WTC11 (cell line): ENCODE data around the gene FDXACB1. TPM values are rescaled to one million over a fixed set of nuclear protein-coding genes. Genes with fewer than 3 reads are reported as not detected.

ENCODE experiments used
- ATAC-seq: fragments of 200-7000 bp; cut with Tn5 transposase; 2 replicates; pipeline ENCODE4 v1.10.0; 2021; ENCODE audit warnings: mild to moderate bottlenecking, moderate library complexity
- CTCF ChIA-PET: fragments of 300-600 bp; sonication (Branson Sonifier 250); formaldehyde crosslinking; loops from one replicate; lab custom pipeline; 2021; ENCODE audit warnings: antibody characterized with exemption; lab: Charles Lee
- POLR2A ChIA-PET: fragments of 350-600 bp; sonication (Branson Sonifier 250); formaldehyde crosslinking; loops from one replicate; lab custom pipeline; 2021; ENCODE audit warnings: antibody characterized with exemption; lab: Charles Lee
- DNase-seq: peaks from one replicate; pipeline ENCODE4 v3.0.0; 2021; ENCODE audit warnings: low spot score
- H3K27ac Mint-ChIP-seq: 2 replicates; pipeline ENCODE4 v1.8.0; 2021; ENCODE audit warnings: mixed read lengths
- H3K27me3 Mint-ChIP-seq: 2 replicates; pipeline ENCODE4 v1.8.0; 2021; ENCODE audit warnings: low read depth, mild to moderate bottlenecking, moderate library complexity, mixed read lengths
- H3K36me3 Mint-ChIP-seq: 2 replicates; pipeline ENCODE4 v1.8.0; 2021; ENCODE audit warnings: mixed read lengths
- H3K4me1 Mint-ChIP-seq: 2 replicates; pipeline ENCODE4 v1.8.0; 2022; ENCODE audit warnings: mixed read lengths
- H3K4me3 Mint-ChIP-seq: 2 replicates; pipeline ENCODE4 v1.8.0; 2021; ENCODE audit warnings: mild to moderate bottlenecking, moderate library complexity, mixed read lengths
- H3K9me3 Mint-ChIP-seq: 2 replicates; pipeline ENCODE4 v1.8.0; 2021; ENCODE audit warnings: mixed read lengths
- CBFB ChIP-seq: sonication (generic); formaldehyde crosslinking; IDR thresholded peaks from 2 replicates; pipeline ENCODE4 v1.8.1; 2022; ENCODE audit warnings: mild to moderate bottlenecking, low read depth, missing genetic modification reagents
- ELF4 ChIP-seq: sonication (generic); formaldehyde crosslinking; IDR thresholded peaks from 2 replicates; pipeline ENCODE4 v1.8.1; 2022; ENCODE audit warnings: low read depth, mild to moderate bottlenecking, moderate library complexity, missing genetic modification reagents
- MXD4 ChIP-seq: fragments of 250-450 bp; sonication (Bioruptor Pico); IDR thresholded peaks from 2 replicates; pipeline ENCODE4 v1.8.0; 2021; ENCODE audit warnings: mild to moderate bottlenecking, moderate library complexity, borderline replicate concordance
- MYBL2 ChIP-seq: sonication (generic); formaldehyde crosslinking; IDR thresholded peaks from 2 replicates; pipeline ENCODE4 v1.8.1; 2023; ENCODE audit warnings: mild to moderate bottlenecking, moderate library complexity, missing genetic modification reagents
- PRRX2 ChIP-seq: fragments of 250-450 bp; sonication (Bioruptor Pico); IDR thresholded peaks from 2 replicates; pipeline ENCODE4 v1.8.0; 2021; ENCODE audit warnings: mild to moderate bottlenecking
- RORB ChIP-seq: fragments of 250-450 bp; sonication (Bioruptor Pico); IDR thresholded peaks from 2 replicates; pipeline ENCODE4 v1.9.0; 2021; ENCODE audit warnings: mild to moderate bottlenecking
- SP1 ChIP-seq: sonication (generic); formaldehyde crosslinking; conservative IDR thresholded peaks from 2 replicates; pipeline ENCODE4 v1.8.1; 2022; ENCODE audit warnings: missing genetic modification reagents
- TEAD4 ChIP-seq: sonication (generic); formaldehyde crosslinking; IDR thresholded peaks from 2 replicates; pipeline ENCODE4 v1.8.0; 2022; ENCODE audit warnings: mild to moderate bottlenecking, missing genetic modification reagents
- ZNF121 ChIP-seq: sonication (generic); formaldehyde crosslinking; IDR thresholded peaks from 2 replicates; pipeline ENCODE4 v1.8.0; 2023; ENCODE audit warnings: missing genetic modification reagents
- ZNF396 ChIP-seq: fragments of 250-450 bp; sonication (Bioruptor Pico); IDR thresholded peaks from 2 replicates; pipeline ENCODE4 v1.8.0; 2021; ENCODE audit warnings: mild to moderate bottlenecking, moderate library complexity, borderline replicate concordance
- total RNA-seq: library from RNA; stranded (reverse); gene quantifications from 3 replicates; pipeline ENCODE4 v1.2.3, GENCODE V29; 2021
- TF ChIP-seq, protein P1 (sequence below): sonication (generic); formaldehyde crosslinking; IDR thresholded peaks from 2 replicates; pipeline ENCODE4 v1.8.0; 2022; ENCODE audit warnings: mild to moderate bottlenecking, missing genetic modification reagents
- TF ChIP-seq, protein P2 (sequence below): fragments of 250-450 bp; sonication (Bioruptor Pico); conservative IDR thresholded peaks from 2 replicates; pipeline ENCODE4 v1.9.0; 2021; ENCODE audit warnings: mild to moderate bottlenecking
- TF ChIP-seq, protein P3 (sequence below): sonication (generic); formaldehyde crosslinking; IDR thresholded peaks from 2 replicates; pipeline ENCODE4 v1.8.1; 2022; ENCODE audit warnings: low read depth, missing genetic modification reagents, borderline replicate concordance
- TF ChIP-seq, protein P4 (sequence below): fragments of 250-450 bp; sonication (Bioruptor Pico); IDR thresholded peaks from 2 replicates; pipeline ENCODE4 v1.8.0; 2021; ENCODE audit warnings: mild to moderate bottlenecking
- TF ChIP-seq, protein P5 (sequence below): sonication (generic); formaldehyde crosslinking; IDR thresholded peaks from 2 replicates; pipeline ENCODE4 v1.8.0; 2022; ENCODE audit warnings: missing genetic modification reagents
- TF ChIP-seq, protein P6 (sequence below): fragments of 250-450 bp; sonication (Bioruptor Pico); IDR thresholded peaks from 2 replicates; pipeline ENCODE4 v1.9.0; 2021; ENCODE audit warnings: mild to moderate bottlenecking, borderline replicate concordance
- TF ChIP-seq, protein P7 (sequence below): fragments of 250-450 bp; sonication (Bioruptor Pico); IDR thresholded peaks from 2 replicates; pipeline ENCODE4 v2.1.2; 2022; ENCODE audit warnings: mild to moderate bottlenecking, moderate library complexity

Gene FDXACB1
- total RNA-seq, 1 experiment from 2014 or later, result 2.5 TPM

DNA sequence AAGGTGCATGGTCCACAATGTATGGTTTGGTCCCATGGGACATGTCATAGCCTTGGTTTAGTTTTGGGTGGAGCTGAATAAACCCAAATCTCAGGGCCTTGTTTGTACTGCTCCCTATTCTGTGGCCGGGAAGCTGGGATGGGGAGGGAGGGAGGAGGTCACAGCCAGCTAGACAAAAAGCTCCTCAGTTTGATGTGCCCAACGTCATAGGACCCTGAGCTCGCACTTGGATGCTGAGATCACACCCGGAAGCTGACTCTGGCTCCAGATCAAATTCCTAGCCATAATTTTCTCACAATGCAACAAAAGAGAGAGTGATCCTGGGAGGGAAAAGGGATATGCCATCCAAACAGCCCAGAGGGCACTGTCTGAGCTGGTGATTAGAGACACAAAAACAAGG, 35.0 kb upstream of the FDXACB1 start:
- Mint-ChIP-seq H3K4me1 (peaks cover 58% of the 10 kb centered on the region), H3K9me3 (no peaks in the 10 kb centered on the region), H3K4me3 (no peak overlapping the region), H3K36me3 (no peaks in the 10 kb centered on the region; the same call in 1 of the 2 replicates), H3K27ac (no peak overlapping the region), H3K27me3 (no peaks in the 10 kb centered on the region; the same call in 1 of the 2 replicates)
- POLR2A ChIA-PET, result no interaction called here
- ATAC-seq (no peak), DNase-seq (no peak)
- CTCF ChIA-PET, result interaction anchor here (0.9 to 1.4 kb wide), 3 partner anchors 43 to 69 kb away, joined by 3 read pairs; partner anchors contain the start of gene ALG9
- no peak for TF ChIP-seq CBFB (CRISPR knock-in tag)
- TF ChIP-seq RORB (CRISPR knock-in tag), result no peak
- TF ChIP-seq ELF4 (CRISPR knock-in tag), result no peak
- TF ChIP-seq, protein P1, sequence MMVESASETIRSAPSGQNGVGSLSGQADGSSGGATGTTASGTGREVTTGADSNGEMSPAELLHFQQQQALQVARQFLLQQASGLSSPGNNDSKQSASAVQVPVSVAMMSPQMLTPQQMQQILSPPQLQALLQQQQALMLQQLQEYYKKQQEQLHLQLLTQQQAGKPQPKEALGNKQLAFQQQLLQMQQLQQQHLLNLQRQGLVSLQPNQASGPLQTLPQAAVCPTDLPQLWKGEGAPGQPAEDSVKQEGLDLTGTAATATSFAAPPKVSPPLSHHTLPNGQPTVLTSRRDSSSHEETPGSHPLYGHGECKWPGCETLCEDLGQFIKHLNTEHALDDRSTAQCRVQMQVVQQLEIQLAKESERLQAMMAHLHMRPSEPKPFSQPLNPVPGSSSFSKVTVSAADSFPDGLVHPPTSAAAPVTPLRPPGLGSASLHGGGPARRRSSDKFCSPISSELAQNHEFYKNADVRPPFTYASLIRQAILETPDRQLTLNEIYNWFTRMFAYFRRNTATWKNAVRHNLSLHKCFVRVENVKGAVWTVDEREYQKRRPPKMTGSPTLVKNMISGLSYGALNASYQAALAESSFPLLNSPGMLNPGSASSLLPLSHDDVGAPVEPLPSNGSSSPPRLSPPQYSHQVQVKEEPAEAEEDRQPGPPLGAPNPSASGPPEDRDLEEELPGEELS, result no peak
- TF ChIP-seq, protein P2, sequence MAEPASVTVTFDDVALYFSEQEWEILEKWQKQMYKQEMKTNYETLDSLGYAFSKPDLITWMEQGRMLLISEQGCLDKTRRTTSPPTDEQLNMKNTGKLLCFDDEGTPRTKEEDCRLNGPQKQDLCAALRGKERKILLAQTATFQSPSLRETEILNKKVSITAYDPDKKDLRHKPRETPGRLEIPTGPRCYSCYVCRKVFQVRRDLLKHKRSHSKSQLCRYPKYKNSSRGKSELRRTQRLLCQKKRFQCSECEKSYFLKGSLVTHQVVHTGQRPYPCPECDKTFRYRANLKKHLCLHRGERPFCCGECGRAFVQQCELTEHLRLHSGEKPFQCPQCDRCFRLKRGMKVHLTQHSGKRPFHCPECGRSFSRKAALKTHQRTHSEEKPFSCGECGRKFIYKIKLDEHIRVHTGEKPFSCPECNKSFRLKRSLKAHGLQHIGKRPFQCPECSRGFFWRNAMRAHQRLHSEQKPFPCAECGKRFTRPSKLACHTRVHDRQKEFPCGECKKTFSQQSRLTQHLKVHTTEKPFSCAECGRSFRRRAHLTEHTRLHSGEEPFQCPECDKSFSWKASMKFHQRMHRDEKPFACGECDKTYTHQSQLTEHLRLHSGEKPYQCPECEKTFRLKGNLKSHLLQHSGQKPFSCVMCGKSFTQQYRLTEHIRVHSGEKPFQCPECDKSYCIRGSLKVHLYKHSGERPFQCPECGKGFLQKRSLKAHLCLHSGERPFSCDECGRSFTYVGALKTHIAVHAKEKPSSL, result no peak
- no peak for TF ChIP-seq PRRX2
- no peak for TF ChIP-seq SP1 (CRISPR knock-in tag)
- TF ChIP-seq MYBL2, result no peak
- TF ChIP-seq TEAD4 (CRISPR knock-in tag), result no peak
- TF ChIP-seq MXD4 (CRISPR knock-in tag), result no peak
- TF ChIP-seq, protein P3, sequence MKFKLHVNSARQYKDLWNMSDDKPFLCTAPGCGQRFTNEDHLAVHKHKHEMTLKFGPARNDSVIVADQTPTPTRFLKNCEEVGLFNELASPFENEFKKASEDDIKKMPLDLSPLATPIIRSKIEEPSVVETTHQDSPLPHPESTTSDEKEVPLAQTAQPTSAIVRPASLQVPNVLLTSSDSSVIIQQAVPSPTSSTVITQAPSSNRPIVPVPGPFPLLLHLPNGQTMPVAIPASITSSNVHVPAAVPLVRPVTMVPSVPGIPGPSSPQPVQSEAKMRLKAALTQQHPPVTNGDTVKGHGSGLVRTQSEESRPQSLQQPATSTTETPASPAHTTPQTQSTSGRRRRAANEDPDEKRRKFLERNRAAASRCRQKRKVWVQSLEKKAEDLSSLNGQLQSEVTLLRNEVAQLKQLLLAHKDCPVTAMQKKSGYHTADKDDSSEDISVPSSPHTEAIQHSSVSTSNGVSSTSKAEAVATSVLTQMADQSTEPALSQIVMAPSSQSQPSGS (CRISPR knock-in tag), result no peak

DNA sequence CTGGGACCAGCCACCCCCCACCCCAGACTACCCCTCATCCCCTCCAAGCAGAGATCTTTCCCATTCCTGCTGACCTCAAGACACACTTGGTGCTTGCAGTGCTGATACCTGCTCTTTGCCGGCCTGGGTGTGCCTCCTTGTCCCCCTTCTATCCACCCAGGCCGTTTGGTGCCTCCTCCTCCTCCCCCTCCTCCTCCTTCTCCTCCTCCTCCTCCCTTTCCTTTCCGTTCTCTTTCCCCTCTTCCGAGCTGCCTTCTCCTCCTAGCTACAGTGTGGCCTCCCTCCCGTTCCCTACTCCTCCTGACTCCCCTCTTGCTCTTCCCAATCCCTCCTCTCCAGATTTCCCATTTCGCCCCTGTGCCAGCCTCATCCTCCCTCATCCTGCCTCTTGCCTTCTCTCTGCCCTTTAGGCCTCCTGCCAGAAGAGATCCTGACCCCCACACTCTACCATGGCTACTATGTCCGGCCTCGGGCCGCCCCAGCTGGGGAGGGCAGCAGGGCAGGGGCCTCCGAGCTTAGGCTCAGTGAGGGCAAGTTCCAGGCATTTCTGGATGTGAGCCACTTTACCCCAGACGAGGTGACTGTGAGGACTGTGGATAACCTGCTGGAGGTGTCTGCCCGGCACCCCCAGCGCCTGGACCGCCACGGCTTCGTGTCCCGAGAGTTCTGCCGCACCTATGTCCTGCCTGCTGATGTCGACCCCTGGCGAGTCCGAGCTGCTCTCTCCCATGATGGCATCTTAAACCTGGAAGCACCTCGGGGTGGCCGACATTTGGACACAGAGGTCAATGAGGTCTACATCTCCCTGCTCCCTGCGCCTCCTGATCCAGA, 34.3 kb upstream of the FDXACB1 start:
- no peak overlapping the region for H3K27ac Mint-ChIP-seq
- DNase-seq (no peak), ATAC-seq (no peak)
- no peaks in the 10 kb centered on the region for H3K36me3 Mint-ChIP-seq
- H3K4me3 Mint-ChIP-seq, result no peak overlapping the region
- ChIA-PET CTCF (interaction anchor here (1.1 to 1.4 kb wide), 2 partner anchors 42 to 70 kb away, joined by 3 read pairs; partner anchors contain the start of gene ALG9), POLR2A (no interaction called here)
- H3K27me3 Mint-ChIP-seq, result no peaks in the 10 kb centered on the region; the same call in 1 of the 2 replicates
- H3K4me1 Mint-ChIP-seq, result peaks cover 51% of the 10 kb centered on the region
- no peaks in the 10 kb centered on the region for H3K9me3 Mint-ChIP-seq
- TF ChIP-seq, protein P4, sequence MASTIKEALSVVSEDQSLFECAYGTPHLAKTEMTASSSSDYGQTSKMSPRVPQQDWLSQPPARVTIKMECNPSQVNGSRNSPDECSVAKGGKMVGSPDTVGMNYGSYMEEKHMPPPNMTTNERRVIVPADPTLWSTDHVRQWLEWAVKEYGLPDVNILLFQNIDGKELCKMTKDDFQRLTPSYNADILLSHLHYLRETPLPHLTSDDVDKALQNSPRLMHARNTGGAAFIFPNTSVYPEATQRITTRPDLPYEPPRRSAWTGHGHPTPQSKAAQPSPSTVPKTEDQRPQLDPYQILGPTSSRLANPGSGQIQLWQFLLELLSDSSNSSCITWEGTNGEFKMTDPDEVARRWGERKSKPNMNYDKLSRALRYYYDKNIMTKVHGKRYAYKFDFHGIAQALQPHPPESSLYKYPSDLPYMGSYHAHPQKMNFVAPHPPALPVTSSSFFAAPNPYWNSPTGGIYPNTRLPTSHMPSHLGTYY, result no peak
- TF ChIP-seq ZNF396 (CRISPR knock-in tag), result no peak
- TF ChIP-seq ZNF121 (CRISPR knock-in tag), result no peak
- TF ChIP-seq, protein P5, sequence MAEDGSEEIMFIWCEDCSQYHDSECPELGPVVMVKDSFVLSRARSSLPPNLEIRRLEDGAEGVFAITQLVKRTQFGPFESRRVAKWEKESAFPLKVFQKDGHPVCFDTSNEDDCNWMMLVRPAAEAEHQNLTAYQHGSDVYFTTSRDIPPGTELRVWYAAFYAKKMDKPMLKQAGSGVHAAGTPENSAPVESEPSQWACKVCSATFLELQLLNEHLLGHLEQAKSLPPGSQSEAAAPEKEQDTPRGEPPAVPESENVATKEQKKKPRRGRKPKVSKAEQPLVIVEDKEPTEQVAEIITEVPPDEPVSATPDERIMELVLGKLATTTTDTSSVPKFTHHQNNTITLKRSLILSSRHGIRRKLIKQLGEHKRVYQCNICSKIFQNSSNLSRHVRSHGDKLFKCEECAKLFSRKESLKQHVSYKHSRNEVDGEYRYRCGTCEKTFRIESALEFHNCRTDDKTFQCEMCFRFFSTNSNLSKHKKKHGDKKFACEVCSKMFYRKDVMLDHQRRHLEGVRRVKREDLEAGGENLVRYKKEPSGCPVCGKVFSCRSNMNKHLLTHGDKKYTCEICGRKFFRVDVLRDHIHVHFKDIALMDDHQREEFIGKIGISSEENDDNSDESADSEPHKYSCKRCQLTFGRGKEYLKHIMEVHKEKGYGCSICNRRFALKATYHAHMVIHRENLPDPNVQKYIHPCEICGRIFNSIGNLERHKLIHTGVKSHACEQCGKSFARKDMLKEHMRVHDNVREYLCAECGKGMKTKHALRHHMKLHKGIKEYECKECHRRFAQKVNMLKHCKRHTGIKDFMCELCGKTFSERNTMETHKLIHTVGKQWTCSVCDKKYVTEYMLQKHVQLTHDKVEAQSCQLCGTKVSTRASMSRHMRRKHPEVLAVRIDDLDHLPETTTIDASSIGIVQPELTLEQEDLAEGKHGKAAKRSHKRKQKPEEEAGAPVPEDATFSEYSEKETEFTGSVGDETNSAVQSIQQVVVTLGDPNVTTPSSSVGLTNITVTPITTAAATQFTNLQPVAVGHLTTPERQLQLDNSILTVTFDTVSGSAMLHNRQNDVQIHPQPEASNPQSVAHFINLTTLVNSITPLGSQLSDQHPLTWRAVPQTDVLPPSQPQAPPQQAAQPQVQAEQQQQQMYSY, result peak; percentile 60; the same call in 1 of the 2 replicates
- TF ChIP-seq, protein P6, sequence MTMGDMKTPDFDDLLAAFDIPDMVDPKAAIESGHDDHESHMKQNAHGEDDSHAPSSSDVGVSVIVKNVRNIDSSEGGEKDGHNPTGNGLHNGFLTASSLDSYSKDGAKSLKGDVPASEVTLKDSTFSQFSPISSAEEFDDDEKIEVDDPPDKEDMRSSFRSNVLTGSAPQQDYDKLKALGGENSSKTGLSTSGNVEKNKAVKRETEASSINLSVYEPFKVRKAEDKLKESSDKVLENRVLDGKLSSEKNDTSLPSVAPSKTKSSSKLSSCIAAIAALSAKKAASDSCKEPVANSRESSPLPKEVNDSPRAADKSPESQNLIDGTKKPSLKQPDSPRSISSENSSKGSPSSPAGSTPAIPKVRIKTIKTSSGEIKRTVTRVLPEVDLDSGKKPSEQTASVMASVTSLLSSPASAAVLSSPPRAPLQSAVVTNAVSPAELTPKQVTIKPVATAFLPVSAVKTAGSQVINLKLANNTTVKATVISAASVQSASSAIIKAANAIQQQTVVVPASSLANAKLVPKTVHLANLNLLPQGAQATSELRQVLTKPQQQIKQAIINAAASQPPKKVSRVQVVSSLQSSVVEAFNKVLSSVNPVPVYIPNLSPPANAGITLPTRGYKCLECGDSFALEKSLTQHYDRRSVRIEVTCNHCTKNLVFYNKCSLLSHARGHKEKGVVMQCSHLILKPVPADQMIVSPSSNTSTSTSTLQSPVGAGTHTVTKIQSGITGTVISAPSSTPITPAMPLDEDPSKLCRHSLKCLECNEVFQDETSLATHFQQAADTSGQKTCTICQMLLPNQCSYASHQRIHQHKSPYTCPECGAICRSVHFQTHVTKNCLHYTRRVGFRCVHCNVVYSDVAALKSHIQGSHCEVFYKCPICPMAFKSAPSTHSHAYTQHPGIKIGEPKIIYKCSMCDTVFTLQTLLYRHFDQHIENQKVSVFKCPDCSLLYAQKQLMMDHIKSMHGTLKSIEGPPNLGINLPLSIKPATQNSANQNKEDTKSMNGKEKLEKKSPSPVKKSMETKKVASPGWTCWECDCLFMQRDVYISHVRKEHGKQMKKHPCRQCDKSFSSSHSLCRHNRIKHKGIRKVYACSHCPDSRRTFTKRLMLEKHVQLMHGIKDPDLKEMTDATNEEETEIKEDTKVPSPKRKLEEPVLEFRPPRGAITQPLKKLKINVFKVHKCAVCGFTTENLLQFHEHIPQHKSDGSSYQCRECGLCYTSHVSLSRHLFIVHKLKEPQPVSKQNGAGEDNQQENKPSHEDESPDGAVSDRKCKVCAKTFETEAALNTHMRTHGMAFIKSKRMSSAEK (CRISPR knock-in tag), result no peak
- TF ChIP-seq, protein P7, sequence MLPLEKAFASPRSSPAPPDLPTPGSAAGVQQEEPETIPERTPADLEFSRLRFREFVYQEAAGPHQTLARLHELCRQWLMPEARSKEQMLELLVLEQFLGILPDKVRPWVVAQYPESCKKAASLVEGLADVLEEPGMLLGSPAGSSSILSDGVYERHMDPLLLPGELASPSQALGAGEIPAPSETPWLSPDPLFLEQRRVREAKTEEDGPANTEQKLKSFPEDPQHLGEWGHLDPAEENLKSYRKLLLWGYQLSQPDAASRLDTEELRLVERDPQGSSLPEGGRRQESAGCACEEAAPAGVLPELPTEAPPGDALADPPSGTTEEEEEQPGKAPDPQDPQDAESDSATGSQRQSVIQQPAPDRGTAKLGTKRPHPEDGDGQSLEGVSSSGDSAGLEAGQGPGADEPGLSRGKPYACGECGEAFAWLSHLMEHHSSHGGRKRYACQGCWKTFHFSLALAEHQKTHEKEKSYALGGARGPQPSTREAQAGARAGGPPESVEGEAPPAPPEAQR (CRISPR knock-in tag), result no peak
